HEK293T (cell line): ENCODE measurements around the gene PAFAH2.

ENCODE experiments used
- CTCF ChIA-PET: fragments of 350-600 bp; formaldehyde crosslinking; extraction: SDS; loops from one replicate; lab custom pipeline; 2021; ENCODE audit warnings: antibody characterized with exemption, inconsistent platforms; lab: Yijun Ruan, JAX
- POLR2A ChIA-PET: fragments of 350-600 bp; formaldehyde crosslinking; extraction: SDS; loops from one replicate; lab custom pipeline; 2020; ENCODE audit warnings: antibody characterized with exemption, inconsistent platforms; lab: Yijun Ruan, JAX
- DNase-seq: peaks from one replicate; pipeline ENCODE4 v3.0.0; 2012; ENCODE audit warnings: mixed read lengths; ENCODE audit errors: extremely low spot score
- ARNT ChIP-seq: fragments of 450-650 bp; IDR thresholded peaks from 2 replicates; pipeline ENCODE4 v1.6.1; 2017; ENCODE audit warnings: mild to moderate bottlenecking
- BHLHE40 ChIP-seq: fragments of 450-650 bp; IDR thresholded peaks from 2 replicates; pipeline ENCODE4 v1.6.1; 2016; ENCODE audit warnings: mild to moderate bottlenecking, moderate library complexity, borderline replicate concordance
- CTBP1 ChIP-seq: fragments of 450-650 bp; IDR thresholded peaks from 2 replicates; pipeline ENCODE4 v1.6.1; 2016; ENCODE audit warnings: borderline replicate concordance
- ELF4 ChIP-seq: fragments of 450-650 bp; IDR thresholded peaks from 2 replicates; pipeline ENCODE4 v1.6.1; 2017; ENCODE audit warnings: antibody characterized with exemption
- FOXA1 ChIP-seq: fragments of 450-650 bp; IDR thresholded peaks from 2 replicates; pipeline ENCODE4 v1.6.1; 2016; ENCODE audit warnings: mild to moderate bottlenecking
- FOXK2 ChIP-seq: fragments of 450-650 bp; IDR thresholded peaks from 2 replicates; pipeline ENCODE4 v1.6.1; 2016; ENCODE audit warnings: mild to moderate bottlenecking
- FOXM1 ChIP-seq: fragments of 450-650 bp; IDR thresholded peaks from 2 replicates; pipeline ENCODE4 v1.6.1; 2017; ENCODE audit warnings: mild to moderate bottlenecking, borderline replicate concordance
- HDGF ChIP-seq: fragments of 450-650 bp; IDR thresholded peaks from 2 replicates; pipeline ENCODE4 v1.6.1; 2017; ENCODE audit warnings: antibody characterized with exemption, borderline replicate concordance
- L3MBTL2 ChIP-seq: fragments of 450-650 bp; conservative IDR thresholded peaks from 2 replicates; pipeline ENCODE4 v1.6.1; 2016; ENCODE audit warnings: mild to moderate bottlenecking
- LEF1 ChIP-seq: fragments of 450-650 bp; IDR thresholded peaks from 2 replicates; pipeline ENCODE4 v1.6.1; 2017; ENCODE audit warnings: mild to moderate bottlenecking, borderline replicate concordance
- NFRKB ChIP-seq: fragments of 450-650 bp; IDR thresholded peaks from 2 replicates; pipeline ENCODE4 v1.6.1; 2016; ENCODE audit warnings: mild to moderate bottlenecking, moderate library complexity
- PKNOX1 ChIP-seq: fragments of 450-650 bp; IDR thresholded peaks from 2 replicates; pipeline ENCODE4 v1.6.1; 2016
- SP1 ChIP-seq: fragments of 450-650 bp; IDR thresholded peaks from 2 replicates; pipeline ENCODE4 v1.6.1; 2017
- SUZ12 ChIP-seq: fragments of 450-650 bp; IDR thresholded peaks from 2 replicates; pipeline ENCODE4 v1.6.1; 2016; ENCODE audit warnings: mild to moderate bottlenecking
- TARDBP ChIP-seq: fragments of 450-650 bp; IDR thresholded peaks from 2 replicates; pipeline ENCODE4 v1.6.1; 2016
- ZNF384 ChIP-seq: fragments of 450-650 bp; IDR thresholded peaks from 2 replicates; pipeline ENCODE4 v1.6.1; 2016

PAFAH2 gene

GRCh38 chr1:25971066-25971810, 26.6 kb downstream of the PAFAH2 start:
- DNase-seq: no peak
- CTCF ChIA-PET: no interaction called here
- POLR2A ChIA-PET: interaction anchor here (1.8 kb wide), 1 partner anchor 26 kb away, joined by 5 read pairs; no protein-coding TSS in a partner anchor
- no peak for TF ChIP-seq HDGF
- no peak for TF ChIP-seq NFRKB
- no peak for TF ChIP-seq SP1
- no peak for TF ChIP-seq LEF1
- TF ChIP-seq CTBP1: no peak
- no peak for TF ChIP-seq PKNOX1
- TF ChIP-seq FOXA1: no peak
- no peak for TF ChIP-seq ELF4
- no peak for TF ChIP-seq SUZ12
- no peak for TF ChIP-seq TARDBP
- TF ChIP-seq ZNF384: no peak
- TF ChIP-seq L3MBTL2: no peak

- no peak for DNase-seq
- ChIA-PET POLR2A (no interaction called here), CTCF (no interaction called here)
- no peak for TF ChIP-seq FOXK2
- TF ChIP-seq CTBP1: no peak
- TF ChIP-seq L3MBTL2: no peak
- TF ChIP-seq FOXM1: no peak
- no peak for TF ChIP-seq ARNT
- no peak for TF ChIP-seq BHLHE40
These were observed 30.6 kb downstream of the PAFAH2 start for GRCh38 chr1:25967308-25967707.

GRCh38 chr1:25959611-25960010, 38.3 kb downstream of the PAFAH2 start:
- ChIA-PET CTCF (no interaction called here), POLR2A (no interaction called here)
- DNase-seq: no peak
- TF ChIP-seq L3MBTL2 (no peak), NFRKB (no peak), PKNOX1 (no peak), ELF4 (no peak), FOXM1 (no peak), FOXA1 (no peak), BHLHE40 (no peak), HDGF (no peak), TARDBP (no peak), SP1 (no peak), SUZ12 (no peak), LEF1 (no peak), CTBP1 (no peak), ZNF384 (no peak), FOXK2 (no peak), ARNT (no peak)

GRCh38 chr1:25958465-25958864, 39.4 kb downstream of the PAFAH2 start:
- no peak for TF ChIP-seq NFRKB
- TF ChIP-seq CTBP1: no peak
- no peak for TF ChIP-seq SP1
- TF ChIP-seq FOXK2: no peak
- TF ChIP-seq BHLHE40: no peak
- no peak for TF ChIP-seq LEF1
- TF ChIP-seq FOXM1: no peak
- TF ChIP-seq ARNT: no peak
- CTCF ChIA-PET: no interaction called here
- POLR2A ChIA-PET: no interaction called here
- DNase-seq: no peak

DNA sequence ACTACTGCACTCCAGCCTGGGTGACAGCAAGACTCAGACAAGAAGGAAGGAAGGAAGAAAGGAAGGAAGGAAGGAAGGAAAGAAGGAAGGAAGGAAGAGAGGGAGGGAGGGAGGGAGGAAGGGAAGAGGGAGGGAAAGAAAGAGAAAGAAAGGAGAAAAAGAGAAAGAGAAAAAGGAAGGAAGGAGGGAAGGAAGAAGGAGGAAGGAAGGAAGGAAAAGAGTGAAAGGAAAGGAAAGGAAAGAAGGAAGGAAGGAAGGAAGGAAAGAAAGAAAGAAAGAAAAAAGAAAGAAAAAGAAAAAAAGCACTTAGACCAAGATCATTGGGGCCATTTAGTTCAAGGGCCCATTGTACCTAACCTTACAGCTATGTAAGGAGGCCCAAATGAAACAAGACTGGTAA, 42.3 kb downstream of the PAFAH2 start:
- CTCF ChIA-PET: interaction anchor here (1.2 kb wide), 1 partner anchor 13 kb away, joined by 4 read pairs; no protein-coding TSS in a partner anchor
- TF ChIP-seq CTBP1 (no peak), SUZ12 (no peak), TARDBP (no peak), NFRKB (no peak), ARNT (no peak), ELF4 (no peak), L3MBTL2 (no peak), PKNOX1 (no peak), FOXM1 (no peak), BHLHE40 (no peak), SP1 (no peak), FOXA1 (no peak), ZNF384 (no peak), LEF1 (no peak), FOXK2 (no peak), HDGF (no peak)
- POLR2A ChIA-PET: no interaction called here
- DNase-seq: no peak
